OCI-LY7 (cell line): ENCODE data around the gene TGFBR2. TPM values are rescaled to one million over a fixed set of nuclear protein-coding genes. Genes with fewer than 3 reads are reported as not detected.

Experiments
- BruUV-seq: library from RNA; stranded (reverse); fragments of 400-500 nt; replicated peaks from 2 replicates; lab custom pipeline; 2021; lab: Mats Ljungman, UMichigan
- CTCF ChIA-PET: fragments of 300-600 bp; sonication (Branson Sonifier 250); formaldehyde crosslinking; loops from one replicate; lab custom pipeline; 2022; ENCODE audit warnings: antibody characterized with exemption; ENCODE audit not compliant: unreplicated experiment; lab: Charles Lee
- POLR2A ChIA-PET: fragments of 300-600 bp; sonication (Branson Sonifier 250); formaldehyde crosslinking; loops from one replicate; lab custom pipeline; 2022; ENCODE audit warnings: antibody characterized with exemption; lab: Charles Lee
- DNase-seq: peaks from one replicate; pipeline ENCODE4 v3.0.0-alpha.2; 2015; ENCODE audit warnings: low spot score
- H2AFZ ChIP-seq: fragments of 200-600 bp; sonication (generic), shearing (Covaris generic); 2 replicates; pipeline ENCODE4 v1.6.1; 2014; ENCODE audit warnings: mild to moderate bottlenecking, antibody characterized with exemption, low read length, moderate library complexity
- H3K27ac ChIP-seq: fragments of 200-600 bp; sonication (generic); 2 replicates; pipeline ENCODE4 v1.5.1; 2014; ENCODE audit warnings: mixed run types, low read depth, mild to moderate bottlenecking, moderate library complexity, low read length, inconsistent platforms; ENCODE audit not compliant: poor library complexity, severe bottlenecking
- H3K36me3 ChIP-seq: fragments of 200-600 bp; sonication (generic); 2 replicates; pipeline ENCODE4 v1.6.1; 2014; ENCODE audit warnings: mild to moderate bottlenecking, antibody characterized with exemption, low read length, moderate library complexity, mixed read lengths; ENCODE audit not compliant: insufficient read depth
- H3K4me1 ChIP-seq: fragments of 200-600 bp; sonication (generic); 2 replicates; pipeline ENCODE4 v1.5.1; 2014; ENCODE audit warnings: mild to moderate bottlenecking, low read length; ENCODE audit not compliant: insufficient read depth, poor library complexity, severe bottlenecking
- H3K4me2 ChIP-seq: fragments of 200-600 bp; sonication (generic); 2 replicates; pipeline ENCODE4 v1.6.1; 2014; ENCODE audit warnings: mild to moderate bottlenecking, low read length
- H3K4me3 ChIP-seq: fragments of 200-600 bp; sonication (generic); 2 replicates; pipeline ENCODE4 v1.5.1; 2014; ENCODE audit warnings: mild to moderate bottlenecking, low read depth, low read length; ENCODE audit not compliant: poor library complexity, severe bottlenecking
- H3K79me2 ChIP-seq: fragments of 200-600 bp; sonication (generic); 2 replicates; pipeline ENCODE4 v1.6.1; 2016; ENCODE audit warnings: low read depth, mild to moderate bottlenecking, low read length, moderate library complexity, mixed read lengths; ENCODE audit not compliant: insufficient read depth
- H3K9me2 ChIP-seq: fragments of 200-600 bp; sonication (generic); 2 replicates; pipeline ENCODE4 v1.6.1; 2016; ENCODE audit warnings: mild to moderate bottlenecking, low read length, mixed read lengths; ENCODE audit not compliant: insufficient read depth
- H3K9me3 ChIP-seq: fragments of 200-600 bp; sonication (generic); 2 replicates; pipeline ENCODE4 v1.6.1; 2014; ENCODE audit warnings: mild to moderate bottlenecking, mixed run types, low read length, mixed read lengths
- H4K20me1 ChIP-seq: fragments of 200-600 bp; sonication (generic); 2 replicates; pipeline ENCODE4 v1.6.1; 2014; ENCODE audit warnings: mild to moderate bottlenecking, antibody characterized with exemption, low read length, moderate library complexity, mixed read lengths; ENCODE audit not compliant: insufficient read depth
- CTCF ChIP-seq: fragments of 200-600 bp; sonication (generic); conservative IDR thresholded peaks from 2 replicates; pipeline ENCODE4 v1.5.1; 2014; ENCODE audit warnings: mild to moderate bottlenecking, antibody characterized with exemption, low read length, moderate library complexity, mixed read lengths
- EZH2phosphoT487 ChIP-seq: fragments of 200-600 bp; sonication (generic); IDR thresholded peaks from 2 replicates; pipeline ENCODE4 v1.6.1; 2018; ENCODE audit warnings: low read depth, borderline replicate concordance, mild to moderate bottlenecking, mixed run types, antibody characterized with exemption, low read length, moderate library complexity, mixed read lengths
- intact Hi-C: fragments of 100-400 bp; cut with micrococcal nuclease; formaldehyde crosslinking; loops from one replicate; pipeline ENCODE4 v1.10.0; 2022; ENCODE audit not compliant: unreplicated experiment
- total RNA-seq, 2 experiments: library from RNA; depleted of rRNA in 1 of 2; stranded (reverse); fragments of >200 nt in 1 of 2; shearing (Covaris generic) in 1 of 2; gene quantifications; 2 replicates each; pipeline ENCODE4 v1.2.3, GENCODE V29; 2014 to 2022

The TGFBR2 gene
- total RNA-seq, 2 experiments from 2014 or later, result 25.2 to 28.1 TPM

- no peak for DNase-seq
- Histone ChIP-seq H3K4me3 (no peak overlapping the region), H3K27ac (no peak overlapping the region), H4K20me1 (no peaks in the 10 kb centered on the region), H3K4me2 (no peak overlapping the region), H3K9me2 (no peaks in the 10 kb centered on the region), H3K4me1 (no peaks in the 10 kb centered on the region), H3K36me3 (no peaks in the 10 kb centered on the region), H2AFZ (no peak overlapping the region), H3K79me2 (no peaks in the 10 kb centered on the region), H3K9me3 (no peaks in the 10 kb centered on the region)
- TF ChIP-seq EZH2phosphoT487, result no peak
- TF ChIP-seq CTCF, result no peak
- BruUV-seq, result no TSS peak
- intact Hi-C loops, result no loop called here
- ChIA-PET CTCF (no interaction called here), POLR2A (interaction anchor here (0.9 kb wide), 1 partner anchor 13 kb away, joined by 3 read pairs; no protein-coding TSS in a partner anchor)
Observed at GRCh38 chr3:30585654-30586053, 20.7 kb upstream of the TGFBR2 start.

- Histone ChIP-seq H3K36me3 (no peaks in the 10 kb centered on the region), H3K79me2 (no peaks in the 10 kb centered on the region), H3K4me3 (no peak overlapping the region), H3K9me2 (no peaks in the 10 kb centered on the region), H3K27ac (no peak overlapping the region), H4K20me1 (no peaks in the 10 kb centered on the region), H3K9me3 (no peaks in the 10 kb centered on the region), H3K4me1 (no peaks in the 10 kb centered on the region), H3K4me2 (no peak overlapping the region), H2AFZ (no peak overlapping the region)
- intact Hi-C loops, result no loop called here
- TF ChIP-seq EZH2phosphoT487, result no peak
- TF ChIP-seq CTCF, result no peak
- BruUV-seq, result no TSS peak
- ChIA-PET CTCF (no interaction called here), POLR2A (interaction anchor here (0.8 kb wide), 1 partner anchor 12 kb away, joined by 3 read pairs; no protein-coding TSS in a partner anchor)
- no peak for DNase-seq
Observed at GRCh38 chr3:30586096-30586805, 20.1 kb upstream of the TGFBR2 start.

GRCh38 chr3:30586806-30587486, 19.5 kb upstream of the TGFBR2 start:
- TF ChIP-seq CTCF, result no peak
- TF ChIP-seq EZH2phosphoT487, result no peak
- Histone ChIP-seq H3K4me1 (no peaks in the 10 kb centered on the region), H3K9me2 (no peaks in the 10 kb centered on the region), H3K9me3 (no peaks in the 10 kb centered on the region), H3K27ac (no peak overlapping the region), H3K79me2 (no peaks in the 10 kb centered on the region), H3K4me3 (no peak overlapping the region), H3K36me3 (no peaks in the 10 kb centered on the region), H3K4me2 (no peak overlapping the region), H4K20me1 (no peaks in the 10 kb centered on the region), H2AFZ (no peak overlapping the region)
- CTCF ChIA-PET, result no interaction called here
- POLR2A ChIA-PET, result interaction anchor here (0.8 to 0.9 kb wide), 2 partner anchors 12 to 131 kb away, joined by 3 to 4 read pairs; no protein-coding TSS in a partner anchor
- BruUV-seq, result no TSS peak
- no peak for DNase-seq
- intact Hi-C loops, result no loop called here
